Smooth muscle cell (in vitro differentiated cells): Measurements from ENCODE around the gene TMEM17. TPM values are rescaled to one million over a fixed set of nuclear protein-coding genes. Genes with fewer than 3 reads are reported as not detected.

Experiments
- DNase-seq: peaks from one replicate; lab custom pipeline; 2025; ENCODE audit not compliant: unreplicated experiment; lab: John Stamatoyannopoulos, UW
- H2AFZ ChIP-seq: fragments of 200-600 bp; sonication (generic); 2 replicates; pipeline ENCODE4 v1.6.0; 2016; ENCODE audit warnings: antibody characterized with exemption, low read depth, mild to moderate bottlenecking
- H3F3A ChIP-seq: fragments of 200-600 bp; sonication (generic); 2 replicates; pipeline ENCODE4 v1.6.0; 2017; ENCODE audit warnings: antibody characterized with exemption, low read depth
- H3K27ac ChIP-seq: fragments of 200-600 bp; sonication (generic); 2 replicates; pipeline ENCODE4 v1.5.1; 2016; ENCODE audit warnings: low read depth, mild to moderate bottlenecking
- H3K27me3 ChIP-seq: fragments of 200-600 bp; sonication (generic); 2 replicates; pipeline ENCODE4 v1.6.1; 2016; ENCODE audit warnings: low read depth, mild to moderate bottlenecking
- H3K36me3 ChIP-seq: fragments of 200-600 bp; sonication (generic); 2 replicates; pipeline ENCODE4 v1.5.1; 2016; ENCODE audit warnings: low read depth
- H3K4me1 ChIP-seq: fragments of 200-600 bp; sonication (generic); 2 replicates; pipeline ENCODE4 v1.5.1; 2016; ENCODE audit warnings: low read depth
- H3K4me2 ChIP-seq: fragments of 200-600 bp; sonication (generic); 2 replicates; pipeline ENCODE4 v1.6.0; 2016; ENCODE audit warnings: mild to moderate bottlenecking
- H3K4me3 ChIP-seq: fragments of 200-600 bp; sonication (generic); 2 replicates; pipeline ENCODE4 v1.5.1; 2016; ENCODE audit warnings: mild to moderate bottlenecking
- H3K79me2 ChIP-seq: fragments of 200-600 bp; sonication (generic); 2 replicates; pipeline ENCODE4 v1.6.0; 2016; ENCODE audit warnings: low read depth, mild to moderate bottlenecking
- H3K9ac ChIP-seq: fragments of 200-600 bp; sonication (generic); 2 replicates; pipeline ENCODE4 v1.6.0; 2016; ENCODE audit warnings: low read depth
- H3K9me3 ChIP-seq: fragments of 200-600 bp; sonication (generic); replicated peaks from 2 replicates; pipeline ENCODE4 v1.5.1; 2016; ENCODE audit warnings: low read depth
- H4K20me1 ChIP-seq: fragments of 200-600 bp; sonication (generic); 2 replicates; pipeline ENCODE4 v1.6.0; 2016; ENCODE audit warnings: low read depth
- WGBS: methylation state at CpG from one replicate; pipeline ENCODE4 v1.1.7; 2016; ENCODE audit warnings: low lambda C conversion rate; 5-methylcytosine and 5-hydroxymethylcytosine counted together
- polyA plus RNA-seq: library from polyadenylated mRNA; unstranded; fragments of >200 nt; fragmentation: Nextera tagmentation; extraction: Ambion mirVana; gene quantifications from 2 replicates; pipeline ENCODE4 v1.2.1, GENCODE V29; 2016
- total RNA-seq: library from RNA; depleted of rRNA; stranded (reverse); fragments of >200 nt; gene quantifications from 2 replicates; pipeline ENCODE4 v1.2.3, GENCODE V29; 2014
- TF ChIP-seq, protein P1 (sequence below): fragments of 200-600 bp; sonication (generic); IDR thresholded peaks from 2 replicates; pipeline ENCODE4 v1.5.1; 2017; ENCODE audit warnings: borderline replicate concordance, mild to moderate bottlenecking, antibody characterized with exemption; ENCODE audit not compliant: insufficient read depth, poor library complexity, severe bottlenecking

The TMEM17 gene, protein sequence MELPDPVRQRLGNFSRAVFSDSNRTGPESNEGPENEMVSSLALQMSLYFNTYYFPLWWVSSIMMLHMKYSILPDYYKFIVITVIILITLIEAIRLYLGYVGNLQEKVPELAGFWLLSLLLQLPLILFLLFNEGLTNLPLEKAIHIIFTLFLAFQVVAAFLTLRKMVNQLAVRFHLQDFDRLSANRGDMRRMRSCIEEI
- total RNA-seq (1.7 and 4.0 TPM in 2 replicates), polyA plus RNA-seq (3.6 and 6.1 TPM in 2 replicates)

DNA sequence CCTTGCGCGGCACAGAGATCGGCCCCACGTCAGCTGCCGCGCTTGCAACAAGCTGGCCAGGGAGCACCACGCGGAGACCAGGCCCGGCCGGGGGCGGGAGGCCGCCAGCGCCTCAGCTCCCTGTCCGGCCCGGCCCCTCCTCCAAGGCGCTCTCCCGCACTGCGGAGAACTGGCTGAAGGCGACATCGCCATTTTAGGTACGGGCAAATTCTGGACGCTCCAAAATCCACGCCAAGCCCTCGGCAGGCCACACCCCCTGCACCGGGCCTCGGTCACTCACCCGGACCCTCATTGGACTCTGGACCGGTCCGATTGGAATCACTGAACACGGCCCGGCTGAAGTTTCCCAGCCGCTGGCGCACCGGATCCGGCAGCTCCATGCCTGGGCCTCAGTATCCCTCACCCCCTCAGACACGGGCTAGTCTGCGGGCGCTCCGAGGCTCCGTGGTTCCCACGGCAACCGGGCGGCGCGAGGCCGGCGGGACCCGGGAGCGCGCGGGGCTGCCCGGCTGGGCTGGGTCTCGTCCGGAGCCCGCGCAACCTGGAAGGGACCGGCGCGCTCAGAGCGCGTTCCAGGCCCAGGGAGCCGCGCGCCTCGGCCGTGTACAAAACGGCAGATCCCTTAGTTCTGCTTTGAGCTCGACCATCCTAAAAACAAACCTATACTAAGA, at the start of gene TMEM17:
TMEM17 (minus strand) TSS at position 446 of the 671 bp plus-strand sequence; CDS start at position 380, 66 bp downstream.
- Histone ChIP-seq H4K20me1 (no peaks in the 10 kb centered on the region), H3K9ac (peak within 1 kb of the TSS; percentile 74), H3K9me3 (no peaks in the 10 kb centered on the region), H3K4me3 (peak within 1 kb of the TSS; percentile 79), H2AFZ (peak within 1 kb of the TSS; percentile 98), H3K27me3 (no peaks in the 10 kb centered on the region), H3K4me2 (peak within 1 kb of the TSS; percentile 91), H3K36me3 (no peaks in the 10 kb centered on the region), H3K4me1 (peaks cover 10% of the 10 kb centered on the region), H3K27ac (peak within 1 kb of the TSS; percentile 69), H3K79me2 (no peaks in the 10 kb centered on the region), H3F3A (peaks cover 8% of the 10 kb centered on the region)
- under 1% methylated on average over 66 of the region's 68 CpGs for WGBS
- TF ChIP-seq, protein P1, sequence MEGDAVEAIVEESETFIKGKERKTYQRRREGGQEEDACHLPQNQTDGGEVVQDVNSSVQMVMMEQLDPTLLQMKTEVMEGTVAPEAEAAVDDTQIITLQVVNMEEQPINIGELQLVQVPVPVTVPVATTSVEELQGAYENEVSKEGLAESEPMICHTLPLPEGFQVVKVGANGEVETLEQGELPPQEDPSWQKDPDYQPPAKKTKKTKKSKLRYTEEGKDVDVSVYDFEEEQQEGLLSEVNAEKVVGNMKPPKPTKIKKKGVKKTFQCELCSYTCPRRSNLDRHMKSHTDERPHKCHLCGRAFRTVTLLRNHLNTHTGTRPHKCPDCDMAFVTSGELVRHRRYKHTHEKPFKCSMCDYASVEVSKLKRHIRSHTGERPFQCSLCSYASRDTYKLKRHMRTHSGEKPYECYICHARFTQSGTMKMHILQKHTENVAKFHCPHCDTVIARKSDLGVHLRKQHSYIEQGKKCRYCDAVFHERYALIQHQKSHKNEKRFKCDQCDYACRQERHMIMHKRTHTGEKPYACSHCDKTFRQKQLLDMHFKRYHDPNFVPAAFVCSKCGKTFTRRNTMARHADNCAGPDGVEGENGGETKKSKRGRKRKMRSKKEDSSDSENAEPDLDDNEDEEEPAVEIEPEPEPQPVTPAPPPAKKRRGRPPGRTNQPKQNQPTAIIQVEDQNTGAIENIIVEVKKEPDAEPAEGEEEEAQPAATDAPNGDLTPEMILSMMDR, result no peak
- DNase-seq, result peak; percentile 73

DNA sequence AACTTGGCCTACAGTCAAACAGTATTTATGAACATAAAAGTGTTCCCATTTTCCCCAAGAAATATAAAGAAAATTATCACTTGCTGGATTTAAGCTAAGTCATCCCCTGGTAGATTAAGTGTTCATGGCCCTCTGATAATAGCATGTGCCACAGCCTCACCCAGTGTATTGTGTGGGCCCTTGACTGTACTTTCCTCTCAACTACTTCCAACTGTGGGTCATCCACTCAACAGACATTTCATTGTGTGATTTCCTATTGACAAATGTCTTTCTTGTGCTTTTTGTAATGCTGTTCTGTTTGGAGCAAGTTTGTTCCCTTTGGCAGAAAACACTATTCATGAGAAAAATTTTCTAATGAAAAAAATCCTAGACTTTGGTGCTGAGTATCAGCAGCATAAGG, 48.4 kb upstream of the TMEM17 start:
- no peak overlapping the region for H3K4me3 ChIP-seq
- no peaks in the 10 kb centered on the region for H3K36me3 ChIP-seq
- H3K27ac ChIP-seq, result no peak overlapping the region
- H4K20me1 ChIP-seq, result no peaks in the 10 kb centered on the region
- no peaks in the 10 kb centered on the region for H3K27me3 ChIP-seq
- H2AFZ ChIP-seq, result no peak overlapping the region
- H3F3A ChIP-seq, result no peaks in the 10 kb centered on the region
- no peak for DNase-seq
- TF ChIP-seq, protein P1, result no peak
- no peak overlapping the region for H3K4me2 ChIP-seq
- no peaks in the 10 kb centered on the region for H3K4me1 ChIP-seq
- H3K9ac ChIP-seq, result no peak overlapping the region
- no peaks in the 10 kb centered on the region for H3K9me3 ChIP-seq
- no peaks in the 10 kb centered on the region for H3K79me2 ChIP-seq

DNA sequence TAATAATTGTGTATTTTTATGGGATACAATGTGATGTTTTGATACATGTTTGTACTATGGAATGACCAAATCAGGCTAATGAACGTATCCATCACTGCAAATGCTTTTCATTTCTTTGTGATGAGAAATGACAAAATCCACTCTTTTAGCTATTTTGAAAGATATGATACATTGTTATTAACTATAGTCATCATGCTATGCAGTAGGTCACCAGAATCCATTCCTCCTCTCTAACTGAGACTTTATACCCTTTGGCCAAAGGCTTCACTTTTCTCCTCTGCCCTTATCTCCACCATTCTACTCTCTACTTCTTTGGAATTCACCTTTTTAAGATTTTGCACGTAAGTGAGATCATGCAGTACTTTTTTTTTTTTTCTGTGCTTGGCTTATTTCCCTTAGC, 44.5 kb upstream of the TMEM17 start:
- no peaks in the 10 kb centered on the region for H3F3A ChIP-seq
- H3K4me3 ChIP-seq, result no peak overlapping the region
- H3K9ac ChIP-seq, result no peak overlapping the region
- no peak overlapping the region for H3K27ac ChIP-seq
- H3K27me3 ChIP-seq, result peaks cover 8% of the 10 kb centered on the region
- no peaks in the 10 kb centered on the region for H4K20me1 ChIP-seq
- no peak overlapping the region for H2AFZ ChIP-seq
- no peak overlapping the region for H3K4me2 ChIP-seq
- no peaks in the 10 kb centered on the region for H3K79me2 ChIP-seq
- no peaks in the 10 kb centered on the region for H3K9me3 ChIP-seq
- no peak for DNase-seq
- TF ChIP-seq, protein P1, result no peak
- no peaks in the 10 kb centered on the region for H3K4me1 ChIP-seq
- H3K36me3 ChIP-seq, result no peaks in the 10 kb centered on the region
- 80% methylated on average over 2 of the region's 2 CpGs for WGBS
